Stimulated activated CD4-positive, alpha-beta T cell treated with anti-CD3 and anti-CD28 coated beads, TNF-alpha, amount 100 ng/mL, for 24 hours (primary cell): ENCODE data around the gene ZFP2.

Experiments used
- DNase-seq, 3 experiments: peaks; one replicate each; pipeline ENCODE4 v3.0.0-alpha.2; 2020; ENCODE audit warnings: low read depth in 3 of 3

The ZFP2 gene

DNA sequence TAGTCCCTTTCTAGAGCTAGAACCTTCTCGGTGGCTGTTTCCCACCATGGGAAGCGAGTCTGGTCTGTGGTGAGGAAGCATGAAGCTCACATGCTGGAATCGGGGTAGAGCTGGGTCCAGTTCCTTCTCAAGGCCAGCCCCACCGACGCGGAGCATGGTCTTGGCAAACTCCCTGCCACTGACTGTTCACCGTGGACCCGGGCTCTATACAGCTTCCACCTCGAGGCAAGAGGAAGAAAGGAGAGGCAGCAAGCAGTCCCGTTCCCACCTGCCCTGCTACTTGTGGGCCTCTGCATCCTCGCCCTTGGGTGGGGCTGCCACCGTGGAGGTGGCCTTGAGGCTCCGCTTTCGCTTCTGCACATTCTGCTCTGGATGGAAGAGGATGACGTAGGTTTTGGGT lies 85.7 kb downstream of the ZFP2 start:
- no peak for DNase-seq
